Right lobe of liver (tissue), 4 donors: ENCODE results near the gene MSS51.

Source experiments
- POLR2A ChIP-seq: fragments of 450-650 bp; IDR thresholded peaks from one replicate; pipeline ENCODE4 v1.6.1; 2017; ENCODE audit warnings: antibody characterized with exemption, mild to moderate bottlenecking
- TF ChIP-seq, protein P1 (sequence below), 4 donors: fragments of 200-600 bp in 3 of 4; fragments of 450-650 bp in 1 of 4; IDR thresholded peaks; one replicate each; pipeline versions ENCODE4 v1.5.1 to v1.8.0; 2016 to 2022; ENCODE audit warnings: antibody characterized with exemption in 4 of 4, mild to moderate bottlenecking in 2 of 4
- donor health status: DM: no; HTN: no; CAD: no.
- donor health status: DM: no; HTN: no; CAD: no.
- donor health status: DM: no; HTN: yes; CAD: no.

DNA sequence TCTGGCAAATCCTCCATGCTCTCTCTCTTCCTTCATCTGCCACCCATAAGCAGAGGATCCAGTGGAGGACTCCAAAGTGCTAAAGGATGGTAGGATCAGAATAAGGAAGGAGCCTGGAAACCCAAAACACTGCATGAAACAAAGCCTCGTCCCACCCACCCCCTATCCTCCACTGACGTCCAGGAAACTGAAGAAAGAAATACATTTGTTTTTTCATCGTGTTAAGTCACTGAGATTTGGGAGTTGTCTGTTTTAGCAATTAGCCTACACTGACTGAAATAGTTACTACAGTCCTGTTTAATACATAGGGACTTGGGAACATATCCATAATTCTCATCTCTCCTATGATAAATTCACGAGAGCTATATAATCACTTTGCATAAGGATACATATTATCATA lies 34.3 kb downstream of the MSS51 start:
- no peak for TF ChIP-seq POLR2A
- TF ChIP-seq, protein P1, sequence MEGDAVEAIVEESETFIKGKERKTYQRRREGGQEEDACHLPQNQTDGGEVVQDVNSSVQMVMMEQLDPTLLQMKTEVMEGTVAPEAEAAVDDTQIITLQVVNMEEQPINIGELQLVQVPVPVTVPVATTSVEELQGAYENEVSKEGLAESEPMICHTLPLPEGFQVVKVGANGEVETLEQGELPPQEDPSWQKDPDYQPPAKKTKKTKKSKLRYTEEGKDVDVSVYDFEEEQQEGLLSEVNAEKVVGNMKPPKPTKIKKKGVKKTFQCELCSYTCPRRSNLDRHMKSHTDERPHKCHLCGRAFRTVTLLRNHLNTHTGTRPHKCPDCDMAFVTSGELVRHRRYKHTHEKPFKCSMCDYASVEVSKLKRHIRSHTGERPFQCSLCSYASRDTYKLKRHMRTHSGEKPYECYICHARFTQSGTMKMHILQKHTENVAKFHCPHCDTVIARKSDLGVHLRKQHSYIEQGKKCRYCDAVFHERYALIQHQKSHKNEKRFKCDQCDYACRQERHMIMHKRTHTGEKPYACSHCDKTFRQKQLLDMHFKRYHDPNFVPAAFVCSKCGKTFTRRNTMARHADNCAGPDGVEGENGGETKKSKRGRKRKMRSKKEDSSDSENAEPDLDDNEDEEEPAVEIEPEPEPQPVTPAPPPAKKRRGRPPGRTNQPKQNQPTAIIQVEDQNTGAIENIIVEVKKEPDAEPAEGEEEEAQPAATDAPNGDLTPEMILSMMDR (IDR thresholded peaks at IDR 0.05), result no peak
